Pancreas (tissue), 10 donors: ENCODE results near the gene FAM3B. TPM values are rescaled to one million over a fixed set of nuclear protein-coding genes. Genes with fewer than 3 reads are reported as not detected.

ENCODE experiments used
- ATAC-seq, 4 donors: fragments of 200-7000 bp; cut with Tn5 transposase; one replicate each; pipeline versions ENCODE4 v1.8.0 to v1.9.1; 2020; ENCODE audit warnings: mild to moderate bottlenecking in 4 of 4, moderate library complexity in 4 of 4
- DNase-seq, 6 donors: peaks; one replicate each; pipeline ENCODE4 v3.0.0-alpha.2; 2020
- FAIRE-seq: peaks from 2 replicates; lab custom pipeline; 2012; peaks lifted over from hg19 to GRCh38; lab: Jason Lieb, UNC
- H3K27ac ChIP-seq, 4 donors: fragments of 200-600 bp; sonication (generic); 1 replicate in 3 of 4; 2 replicates in 1 of 4; pipeline versions ENCODE4 v1.5.0 to v1.8.0; 2020
- H3K27me3 ChIP-seq, 4 donors: fragments of 200-600 bp; one replicate each; pipeline ENCODE4 v1.8.0; 2021
- H3K36me3 ChIP-seq, 3 donors: fragments of 200-600 bp; sonication (generic) in 1 of 3; one replicate each; pipeline versions ENCODE4 v1.5.0 to v1.8.0; 2020 to 2021
- H3K4me1 ChIP-seq, 3 donors: fragments of 200-600 bp; one replicate each; pipeline ENCODE4 v1.8.0; 2021
- H3K4me3 ChIP-seq, 4 donors: fragments of 200-600 bp; sonication (generic) in 2 of 4; one replicate each; pipeline versions ENCODE4 v1.5.0 to v1.8.0; 2020 to 2021
- H3K9me3 ChIP-seq, 4 donors: fragments of 200-600 bp; one replicate each; pipeline ENCODE4 v1.8.0; 2021
- WGBS, 2 donors: extraction: QIAGEN DNeasy Blood & Tissue Kit; methylation state at CpG; one replicate each; pipeline ENCODE4 v1.1.7; 2013; 5-methylcytosine and 5-hydroxymethylcytosine counted together
- intact Hi-C, 3 donors: fragments of 100-400 bp; cut with DNase I; formaldehyde crosslinking; loops; one replicate each; pipeline versions ENCODE4 v1.11.1 to v1.14.2; 2022
- polyA plus RNA-seq, 2 donors: library from polyadenylated mRNA; stranded (reverse); fragments of 200-250 nt; gene quantifications; one replicate each; pipeline ENCODE4 v1.2.3, GENCODE V29; 2013
- total RNA-seq, 6 donors: library from RNA; stranded (reverse); fragmentation: NEBNext Ultra II Directional in 4 of 6; extraction: Animal tissue kit (Norgen Biotek cat#: 25700) in 4 of 6; gene quantifications; one replicate each; pipeline versions ENCODE4 v1.2.1 to v1.2.4, GENCODE V29; 2021 to 2023
- TF ChIP-seq, protein P1 (sequence below), 4 donors: fragments of 200-600 bp; sonication (generic) in 3 of 4; IDR thresholded peaks; one replicate each; pipeline versions ENCODE4 v1.5.0 to v1.8.0; 2021; ENCODE audit warnings: antibody characterized with exemption in 4 of 4
- donor health status: healthy with polysubstance abuse.
- donor health status: DM: no; HTN: no; CAD: no; lungs with moderate emphysema.
- donor health status: DM: no; HTN: no; CAD: no.
- donor health status: control.
- donor health status: control.
- donor health status: Bipolar disorder and iron deficiency.
- donor health status: DM: yes; HTN: yes; CAD: no.
- donor health status: DM: no; HTN: no; CAD: no.
- donor health status: DM: no; HTN: no; CAD: no.
- donor health status: DM: yes; HTN: yes; CAD: no.

FAM3B gene
- total and polyA plus RNA-seq, 8 donors = 71.9 to 142 (median 105) TPM

DNA sequence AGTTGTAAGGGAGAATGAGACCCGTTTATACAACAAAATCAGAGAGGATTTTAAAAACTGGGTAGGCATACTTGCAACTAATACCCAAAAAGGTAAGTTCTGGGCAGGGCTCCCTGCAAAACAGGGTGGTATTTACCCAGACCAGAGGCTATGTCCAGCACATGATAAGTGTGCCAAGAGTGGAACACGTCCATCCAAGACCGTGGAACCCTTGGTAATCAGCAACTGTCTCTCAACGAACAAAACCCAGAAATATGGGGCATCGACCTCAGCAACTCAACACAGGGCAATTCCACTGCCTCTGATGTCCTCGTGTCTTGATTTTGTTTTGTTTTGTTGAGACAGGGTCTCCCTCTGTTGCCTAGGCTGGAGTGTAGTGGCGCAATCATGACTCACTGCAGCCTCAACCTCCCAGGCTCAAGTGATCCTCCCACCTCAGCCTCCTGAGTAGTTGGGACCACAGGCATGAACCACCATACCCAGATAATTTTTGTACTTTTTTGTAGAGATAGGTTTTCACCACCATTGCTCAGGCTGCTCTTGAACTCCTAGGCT is 82.7 kb downstream of the FAM3B start:
- H3K27me3 ChIP-seq = no peaks in the 10 kb centered on the region
- H3K4me3 ChIP-seq = no peak overlapping the region
- intact Hi-C loops = no loop called here
- ATAC-seq (no peak), DNase-seq (no peak), FAIRE-seq (no peak)
- no peaks in the 10 kb centered on the region for H3K4me1 ChIP-seq
- TF ChIP-seq, protein P1, sequence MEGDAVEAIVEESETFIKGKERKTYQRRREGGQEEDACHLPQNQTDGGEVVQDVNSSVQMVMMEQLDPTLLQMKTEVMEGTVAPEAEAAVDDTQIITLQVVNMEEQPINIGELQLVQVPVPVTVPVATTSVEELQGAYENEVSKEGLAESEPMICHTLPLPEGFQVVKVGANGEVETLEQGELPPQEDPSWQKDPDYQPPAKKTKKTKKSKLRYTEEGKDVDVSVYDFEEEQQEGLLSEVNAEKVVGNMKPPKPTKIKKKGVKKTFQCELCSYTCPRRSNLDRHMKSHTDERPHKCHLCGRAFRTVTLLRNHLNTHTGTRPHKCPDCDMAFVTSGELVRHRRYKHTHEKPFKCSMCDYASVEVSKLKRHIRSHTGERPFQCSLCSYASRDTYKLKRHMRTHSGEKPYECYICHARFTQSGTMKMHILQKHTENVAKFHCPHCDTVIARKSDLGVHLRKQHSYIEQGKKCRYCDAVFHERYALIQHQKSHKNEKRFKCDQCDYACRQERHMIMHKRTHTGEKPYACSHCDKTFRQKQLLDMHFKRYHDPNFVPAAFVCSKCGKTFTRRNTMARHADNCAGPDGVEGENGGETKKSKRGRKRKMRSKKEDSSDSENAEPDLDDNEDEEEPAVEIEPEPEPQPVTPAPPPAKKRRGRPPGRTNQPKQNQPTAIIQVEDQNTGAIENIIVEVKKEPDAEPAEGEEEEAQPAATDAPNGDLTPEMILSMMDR (IDR thresholded peaks at IDR 0.05) = no peak
- no peaks in the 10 kb centered on the region for H3K9me3 ChIP-seq
- H3K36me3 ChIP-seq = no peaks in the 10 kb centered on the region
- WGBS, 2 donors = 89 to 95% methylated on average over 7 of the region's 7 CpGs
- no peak overlapping the region for H3K27ac ChIP-seq

- intact Hi-C loops = no loop called here
- Histone ChIP-seq H3K27ac (no peak overlapping the region), H3K4me3 (no peak overlapping the region), H3K9me3 (no peaks in the 10 kb centered on the region), H3K36me3 (no peaks in the 10 kb centered on the region), H3K27me3 (no peaks in the 10 kb centered on the region), H3K4me1 (no peaks in the 10 kb centered on the region)
- no peak for FAIRE-seq
- ATAC-seq = no peak
- 87 to 88% methylated on average over 11 of the region's 11 CpGs for WGBS, 2 donors
- TF ChIP-seq, protein P1 (IDR thresholded peaks at IDR 0.05) = no peak
- DNase-seq = no peak
Measured at GRCh38 chr21:41402231-41402630, 85.6 kb downstream of the FAM3B start.

GRCh38 chr21:41402796-41403195 is 86.2 kb downstream of the FAM3B start:
- no peak overlapping the region for H3K4me3 ChIP-seq
- intact Hi-C loops = no loop called here
- H3K36me3 ChIP-seq = no peaks in the 10 kb centered on the region
- no peaks in the 10 kb centered on the region for H3K9me3 ChIP-seq
- no peaks in the 10 kb centered on the region for H3K27me3 ChIP-seq
- 88 to 89% methylated on average over 10 of the region's 10 CpGs for WGBS, 2 donors
- no peaks in the 10 kb centered on the region for H3K4me1 ChIP-seq
- FAIRE-seq = no peak
- no peak for DNase-seq
- TF ChIP-seq, protein P1 (IDR thresholded peaks at IDR 0.05) = no peak
- ATAC-seq = no peak
- no peak overlapping the region for H3K27ac ChIP-seq

DNA sequence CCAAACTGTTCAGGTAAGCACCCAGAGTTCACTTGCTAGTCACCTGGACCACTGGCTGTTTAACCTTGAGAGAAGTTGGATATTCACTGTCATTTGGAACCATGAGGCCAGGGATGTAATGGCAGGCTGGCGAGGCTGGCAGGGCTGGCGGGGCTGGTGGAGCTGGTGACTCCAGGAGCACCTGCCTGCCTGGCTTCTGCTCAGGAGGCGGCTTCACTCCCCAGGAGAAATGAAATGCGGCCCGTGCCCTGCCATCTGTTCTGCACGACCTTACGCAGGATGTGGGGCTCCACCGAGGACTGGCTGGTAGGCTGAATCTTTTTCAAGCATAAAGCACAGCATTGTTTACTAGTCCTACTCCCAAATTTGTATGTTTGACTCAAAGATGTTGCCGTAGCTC is 86.7 kb downstream of the FAM3B start:
- no peak for ATAC-seq
- WGBS, 2 donors = 93% methylated on average over 9 of the region's 9 CpGs
- Histone ChIP-seq H3K27ac (no peak overlapping the region), H3K4me1 (no peaks in the 10 kb centered on the region), H3K9me3 (no peaks in the 10 kb centered on the region), H3K36me3 (no peaks in the 10 kb centered on the region), H3K27me3 (no peaks in the 10 kb centered on the region), H3K4me3 (no peak overlapping the region)
- FAIRE-seq = no peak
- TF ChIP-seq, protein P1 (IDR thresholded peaks at IDR 0.05) = no peak
- no peak for DNase-seq
- intact Hi-C loops = no loop called here

DNA sequence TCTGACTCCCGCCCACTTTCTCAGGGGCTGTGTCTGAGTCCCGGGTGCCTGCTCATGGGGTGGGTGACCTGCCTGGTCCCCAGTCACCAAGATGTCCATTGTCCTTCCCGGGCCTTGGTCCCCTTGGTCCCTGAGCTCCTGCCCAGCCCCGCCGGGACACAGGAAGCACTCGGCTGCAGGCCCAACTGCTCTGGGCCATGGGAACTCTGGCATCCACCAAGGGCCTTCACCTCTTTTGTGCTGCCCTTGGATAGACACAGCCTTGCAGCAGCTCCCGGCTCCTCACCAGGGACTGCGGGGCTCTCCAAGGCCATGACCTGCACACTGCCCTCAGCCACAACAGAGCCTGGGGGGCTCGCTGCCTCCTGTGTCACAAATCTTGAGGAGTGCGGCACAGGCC is 87.4 kb downstream of the FAM3B start:
- no peak overlapping the region for H3K4me3 ChIP-seq
- no peaks in the 10 kb centered on the region for H3K36me3 ChIP-seq
- FAIRE-seq = no peak
- no peak overlapping the region for H3K27ac ChIP-seq
- H3K9me3 ChIP-seq = no peaks in the 10 kb centered on the region
- ATAC-seq = no peak
- intact Hi-C loops = no loop called here
- no peak for DNase-seq
- no peaks in the 10 kb centered on the region for H3K27me3 ChIP-seq
- WGBS, 2 donors = 92 to 94% methylated on average over 10 of the region's 10 CpGs
- TF ChIP-seq, protein P1 (IDR thresholded peaks at IDR 0.05) = no peak
- no peaks in the 10 kb centered on the region for H3K4me1 ChIP-seq
